Fibroblast of pulmonary artery (primary cell): ENCODE measurements around the gene PSMB10.
"Not testable (repeated sequence)": the region's sequence is repeated elsewhere in the genome, so short reads cannot be mapped to it uniquely, and the experiment has no call there.

Experiments used
- DNase-seq: peaks from one replicate; pipeline ENCODE4 v3.0.0-alpha.2; 2010; ENCODE audit warnings: low read depth
- H3K4me3 ChIP-seq: replicated peaks from 2 replicates; pipeline ENCODE4 v1.5.1; 2011; ENCODE audit warnings: low read depth, mild to moderate bottlenecking, control low read depth, low read length, moderate library complexity
- CTCF ChIP-seq: IDR thresholded peaks from 2 replicates; pipeline ENCODE4 v1.5.1; 2011; ENCODE audit warnings: mild to moderate bottlenecking, control low read depth, low read length, inconsistent platforms; ENCODE audit errors: missing control alignments

The PSMB10 gene

DNA sequence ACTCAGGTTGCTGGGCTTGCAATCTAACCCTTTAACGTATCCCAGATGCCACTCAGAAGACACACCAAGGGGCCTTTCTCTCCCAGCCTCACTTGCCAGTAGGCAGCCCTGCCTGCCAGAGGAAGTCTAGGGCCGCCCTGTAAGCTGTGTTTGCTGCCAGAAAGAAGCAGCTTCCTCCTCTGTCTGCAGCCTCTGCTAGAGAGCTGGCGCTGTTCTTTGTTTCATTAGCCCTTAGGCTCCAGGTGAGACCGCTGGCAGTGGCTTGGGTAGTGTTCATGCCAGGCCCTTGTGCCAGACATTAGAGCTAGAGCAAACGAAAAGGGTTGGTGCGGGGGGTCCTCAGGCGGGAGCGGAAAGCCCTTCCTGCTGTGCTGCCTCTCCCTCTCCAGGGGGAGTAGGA, 13.9 kb downstream of the PSMB10 start:
- no peak for DNase-seq
- TF ChIP-seq CTCF: no peak
- no peak overlapping the region for H3K4me3 ChIP-seq

- no peak for DNase-seq
- H3K4me3 ChIP-seq: no peak overlapping the region
- TF ChIP-seq CTCF: no peak
Measured at GRCh38 chr16:67922221-67922620, 14.4 kb downstream of the PSMB10 start.

- no peak overlapping the region for H3K4me3 ChIP-seq
- TF ChIP-seq CTCF: no peak
- no peak for DNase-seq
Measured at GRCh38 chr16:67919622-67920221, 16.9 kb downstream of the PSMB10 start.

DNA sequence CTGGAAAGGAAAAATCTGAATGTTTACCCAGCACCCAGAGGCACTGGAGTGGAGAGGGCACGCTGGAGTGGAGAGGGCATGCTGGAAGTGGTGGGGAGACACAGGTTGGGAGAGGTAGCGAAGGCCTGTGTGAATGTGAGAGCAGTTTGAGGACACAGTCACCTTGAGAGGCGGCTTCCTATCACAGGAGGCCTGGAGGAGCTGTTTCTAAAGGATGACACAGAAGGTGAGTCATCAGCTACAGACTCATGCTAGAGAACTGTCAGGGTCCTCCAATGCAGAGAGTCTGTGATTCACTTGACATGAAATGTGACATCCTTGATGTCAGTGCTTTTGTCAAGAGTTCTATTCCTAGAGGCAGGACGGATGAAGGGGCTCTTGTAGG, 18.8 kb downstream of the PSMB10 start:
- H3K4me3 ChIP-seq: no peak overlapping the region
- DNase-seq: peak; percentile 44
- TF ChIP-seq CTCF: no peak

DNA sequence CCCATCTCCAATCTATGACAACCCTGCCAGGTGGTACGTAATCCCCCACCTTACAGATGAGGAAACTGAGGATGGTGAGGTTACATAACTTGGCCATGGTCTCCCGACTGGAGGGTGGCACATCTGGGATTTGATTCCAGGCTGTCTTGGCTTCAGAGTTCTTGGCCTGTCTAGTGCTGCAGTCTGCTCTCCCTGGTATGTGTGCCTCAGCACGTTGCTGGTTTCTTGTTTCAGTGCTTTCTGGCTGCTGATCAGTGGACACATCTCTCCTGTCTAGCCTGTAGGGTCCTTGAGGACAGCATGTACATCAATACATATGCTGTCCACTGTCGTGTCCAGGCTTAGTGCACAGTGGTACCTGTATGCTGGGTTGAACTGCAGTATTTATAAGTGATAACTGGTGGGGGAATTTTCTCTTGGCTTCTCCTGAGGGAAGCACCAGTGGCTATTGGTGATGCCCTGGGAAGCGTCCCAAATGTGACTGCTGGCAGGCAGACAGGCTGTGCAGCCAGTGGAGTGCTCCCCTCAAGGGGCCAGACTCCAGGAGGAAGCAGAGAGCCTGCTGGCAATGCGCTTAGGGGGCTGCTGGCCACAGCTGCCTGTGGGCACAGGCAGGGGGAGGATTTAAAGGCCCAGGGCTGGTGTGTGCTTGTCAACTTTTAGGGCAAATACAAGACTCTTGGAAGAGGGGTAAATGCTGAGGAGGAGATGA, 19.4 kb downstream of the PSMB10 start:
- TF ChIP-seq CTCF: no peak
- H3K4me3 ChIP-seq: no peak overlapping the region
- DNase-seq: no peak

- DNase-seq: no peak
- TF ChIP-seq CTCF: no peak
- H3K4me3 ChIP-seq: no peak overlapping the region
Measured at GRCh38 chr16:67915831-67916723, 20.6 kb downstream of the PSMB10 start.

GRCh38 chr16:67915496-67915769, 21.2 kb downstream of the PSMB10 start:
- DNase-seq, H3K4me3 ChIP-seq: not testable (repeated sequence)
